Breast epithelium (tissue), 4 donors: ENCODE results near the gene SPRING1. TPM values are rescaled to one million over a fixed set of nuclear protein-coding genes. Genes with fewer than 3 reads are reported as not detected.

Source experiments
- DNase-seq, 2 donors: peaks; one replicate each; pipeline ENCODE4 v3.0.0-alpha.2; 2019; ENCODE audit warnings: low spot score in 2 of 2
- H3K27ac ChIP-seq, 2 donors: fragments of 200-600 bp; sonication (generic) in 1 of 2; one replicate each; pipeline ENCODE4 v1.5.1; 2016 to 2019; ENCODE audit warnings: mild to moderate bottlenecking in 1 of 2
- H3K27me3 ChIP-seq, 2 donors: fragments of 200-600 bp; sonication (generic) in 1 of 2; one replicate each; pipeline versions ENCODE4 v1.5.1 to v1.6.0; 2017 to 2019; ENCODE audit warnings: control low read depth in 1 of 2, mild to moderate bottlenecking in 1 of 2
- H3K36me3 ChIP-seq: fragments of 200-600 bp; one replicate; pipeline ENCODE4 v1.5.1; 2019
- H3K4me1 ChIP-seq, 2 donors: fragments of 200-600 bp; sonication (generic); one replicate each; pipeline ENCODE4 v1.5.1; 2016 to 2019; ENCODE audit warnings: control low read depth in 1 of 2
- H3K4me3 ChIP-seq, 3 donors: fragments of 200-600 bp; sonication (generic); 1 replicate in 2 of 3; 2 replicates in 1 of 3; pipeline ENCODE4 v1.5.1; 2016 to 2019; ENCODE audit warnings: mild to moderate bottlenecking in 3 of 3, moderate library complexity in 2 of 3
- H3K9me3 ChIP-seq, 2 donors: fragments of 200-600 bp; sonication (generic) in 1 of 2; one replicate each; pipeline ENCODE4 v1.5.1; 2016 to 2019; ENCODE audit warnings: control low read depth in 1 of 2
- POLR2A ChIP-seq: fragments of 450-650 bp; IDR thresholded peaks from one replicate; pipeline ENCODE4 v1.6.1; 2016; ENCODE audit warnings: antibody characterized with exemption, mild to moderate bottlenecking, moderate library complexity
- POLR2AphosphoS5 ChIP-seq, 3 donors: sonication (generic); formaldehyde crosslinking; IDR thresholded peaks; one replicate each; pipeline ENCODE4 v1.6.1; 2017; ENCODE audit warnings: antibody characterized with exemption in 3 of 3
- intact Hi-C: fragments of 100-400 bp; cut with DNase I; formaldehyde crosslinking; loops from one replicate; pipeline ENCODE4 v1.15.1; 2023; ENCODE audit warnings: low total_unique reads
- total RNA-seq, 3 donors: library from RNA; depleted of rRNA; stranded (reverse); fragments of >200 nt; gene quantifications; one replicate each; pipeline ENCODE4 v1.1.0, GENCODE V29; 2016
- TF ChIP-seq, protein P1 (sequence below), 3 donors: fragments of 450-650 bp; IDR thresholded peaks; one replicate each; pipeline ENCODE4 v1.5.1; 2016 to 2017; ENCODE audit warnings: antibody characterized with exemption in 3 of 3, mild to moderate bottlenecking in 3 of 3, moderate library complexity in 3 of 3

SPRING1 gene
- total RNA-seq, 3 donors from 2014 or later, result 13.8 to 18.4 (median 15.7) TPM

GRCh38 chr12:116712458-116713303, 25.2 kb downstream of the SPRING1 start:
- Histone ChIP-seq H3K4me1 (peaks cover 0 to 11% of the 10 kb centered on the region in 2 donors), H3K27ac (peak overlapping the region; percentile 70 to 82), H3K4me3 (peak overlapping the region in 2 of 3 donors; percentile 12 to 17), H3K27me3 (no peaks in the 10 kb centered on the region), H3K36me3 (no peaks in the 10 kb centered on the region), H3K9me3 (no peaks in the 10 kb centered on the region)
- intact Hi-C loops, result no loop called here
- TF ChIP-seq POLR2A (no peak), POLR2AphosphoS5 (IDR thresholded peaks at IDR 0.05) (no peak)
- TF ChIP-seq, protein P1, sequence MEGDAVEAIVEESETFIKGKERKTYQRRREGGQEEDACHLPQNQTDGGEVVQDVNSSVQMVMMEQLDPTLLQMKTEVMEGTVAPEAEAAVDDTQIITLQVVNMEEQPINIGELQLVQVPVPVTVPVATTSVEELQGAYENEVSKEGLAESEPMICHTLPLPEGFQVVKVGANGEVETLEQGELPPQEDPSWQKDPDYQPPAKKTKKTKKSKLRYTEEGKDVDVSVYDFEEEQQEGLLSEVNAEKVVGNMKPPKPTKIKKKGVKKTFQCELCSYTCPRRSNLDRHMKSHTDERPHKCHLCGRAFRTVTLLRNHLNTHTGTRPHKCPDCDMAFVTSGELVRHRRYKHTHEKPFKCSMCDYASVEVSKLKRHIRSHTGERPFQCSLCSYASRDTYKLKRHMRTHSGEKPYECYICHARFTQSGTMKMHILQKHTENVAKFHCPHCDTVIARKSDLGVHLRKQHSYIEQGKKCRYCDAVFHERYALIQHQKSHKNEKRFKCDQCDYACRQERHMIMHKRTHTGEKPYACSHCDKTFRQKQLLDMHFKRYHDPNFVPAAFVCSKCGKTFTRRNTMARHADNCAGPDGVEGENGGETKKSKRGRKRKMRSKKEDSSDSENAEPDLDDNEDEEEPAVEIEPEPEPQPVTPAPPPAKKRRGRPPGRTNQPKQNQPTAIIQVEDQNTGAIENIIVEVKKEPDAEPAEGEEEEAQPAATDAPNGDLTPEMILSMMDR (IDR thresholded peaks at IDR 0.05), result no peak
- DNase-seq, result peak in 1 of 2 donors; percentile 67

- Histone ChIP-seq H3K4me3 (no peak overlapping the region), H3K4me1 (peaks cover 0 to 11% of the 10 kb centered on the region in 2 donors), H3K36me3 (no peaks in the 10 kb centered on the region), H3K27ac (no peak overlapping the region), H3K27me3 (no peaks in the 10 kb centered on the region), H3K9me3 (no peaks in the 10 kb centered on the region)
- intact Hi-C loops, result no loop called here
- DNase-seq, result no peak
- no peak for TF ChIP-seq POLR2AphosphoS5 (IDR thresholded peaks at IDR 0.05)
- TF ChIP-seq, protein P1 (IDR thresholded peaks at IDR 0.05), result no peak
- no peak for TF ChIP-seq POLR2A
Observed at GRCh38 chr12:116710370-116711150, 27.3 kb downstream of the SPRING1 start.

- intact Hi-C loops, result no loop called here
- H3K27ac ChIP-seq, result no peak overlapping the region
- no peak for TF ChIP-seq POLR2AphosphoS5 (IDR thresholded peaks at IDR 0.05)
- no peak for TF ChIP-seq POLR2A
- TF ChIP-seq, protein P1 (IDR thresholded peaks at IDR 0.05), result no peak
- H3K4me1 ChIP-seq, result peaks cover 0 to 11% of the 10 kb centered on the region in 2 donors
- no peak overlapping the region for H3K4me3 ChIP-seq
- DNase-seq, result no peak
- no peaks in the 10 kb centered on the region for H3K9me3 ChIP-seq
- H3K27me3 ChIP-seq, result no peaks in the 10 kb centered on the region
- H3K36me3 ChIP-seq, result no peaks in the 10 kb centered on the region
Observed at GRCh38 chr12:116709768-116710167, 28.1 kb downstream of the SPRING1 start.

GRCh38 chr12:116708826-116709756, 28.8 kb downstream of the SPRING1 start:
- H3K27ac ChIP-seq, result no peak overlapping the region
- H3K9me3 ChIP-seq, result no peaks in the 10 kb centered on the region
- peak overlapping the region in 1 of 3 donors; percentile 35 for H3K4me3 ChIP-seq
- no peaks in the 10 kb centered on the region for H3K36me3 ChIP-seq
- H3K4me1 ChIP-seq, result peaks cover 0 to 7% of the 10 kb centered on the region in 2 donors
- DNase-seq, result peak; percentile 56 to 70
- no peak for TF ChIP-seq POLR2A
- TF ChIP-seq, protein P1 (IDR thresholded peaks at IDR 0.05), result peak in 2 of 3 donors; percentile 75 to 78
- H3K27me3 ChIP-seq, result no peaks in the 10 kb centered on the region
- intact Hi-C loops, result no loop called here
